COLO829 (cell line): ENCODE results near the gene BLACAT1.
"Not testable (repeated sequence)": the region's sequence is repeated elsewhere in the genome, so short reads cannot be mapped to it uniquely, and the experiment has no call there.

Experiments used
- DNase-seq: peaks from one replicate; pipeline ENCODE4 v3.0.0; 2012; ENCODE audit warnings: low spot score

BLACAT1 gene

GRCh38 chr1:205407970-205408369, 47.9 kb downstream of the BLACAT1 start:
- no peak for DNase-seq

GRCh38 chr1:205406252-205406651, 49.6 kb downstream of the BLACAT1 start:
- DNase-seq = not testable (repeated sequence)
